Astrocyte of the spinal cord (primary cell): ENCODE data around the gene APLP1.

Source experiments
- DNase-seq: peaks from one replicate; pipeline ENCODE4 v3.0.0; 2011; ENCODE audit warnings: low read depth, low spot score
- H3K4me3 ChIP-seq: 2 replicates; pipeline ENCODE4 v1.5.1; 2011; ENCODE audit warnings: low read depth, mild to moderate bottlenecking, low read length, moderate library complexity
- in situ Hi-C: cut with HindIII; loops from 2 replicates; pipeline ENCODE4 v1.10.0; 2017; ENCODE audit warnings: low sequenced_read_pairs
- TF ChIP-seq, protein P1 (sequence below): IDR thresholded peaks from 2 replicates; pipeline ENCODE4 v1.5.1; 2012; ENCODE audit warnings: low read depth, mild to moderate bottlenecking, low read length, inconsistent platforms

APLP1 gene

DNA sequence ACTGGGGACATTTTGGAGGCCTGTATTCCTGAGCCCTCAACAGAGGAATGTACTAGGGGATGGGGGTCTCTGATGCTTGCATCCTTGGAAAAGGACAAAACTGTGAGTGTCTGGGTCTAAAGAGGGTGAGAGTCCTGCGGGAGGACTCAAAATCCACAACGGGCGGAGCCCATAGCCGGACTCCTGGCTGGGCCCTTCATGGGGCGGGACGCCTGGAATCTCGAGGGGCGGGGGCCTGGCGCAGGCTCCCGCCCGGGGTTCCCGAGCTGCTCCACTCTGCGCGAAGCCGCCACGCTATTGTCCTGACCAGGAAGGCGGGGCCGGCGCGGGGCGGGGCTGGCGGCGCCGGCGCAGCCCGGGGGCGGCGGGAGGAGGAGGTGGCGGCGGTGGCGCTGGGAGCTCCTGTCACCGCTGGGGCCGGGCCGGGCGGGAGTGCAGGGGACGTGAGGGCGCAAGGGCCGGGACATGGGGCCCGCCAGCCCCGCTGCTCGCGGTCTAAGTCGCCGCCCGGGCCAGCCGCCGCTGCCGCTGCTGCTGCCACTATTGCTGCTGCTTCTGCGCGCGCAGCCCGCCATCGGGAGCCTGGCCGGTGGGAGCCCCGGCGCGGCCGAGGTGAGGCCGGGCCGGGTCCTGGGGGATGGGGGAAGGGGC is at the start of gene APLP1:
TSS of gene APLP1 (plus strand) at position 403 of the 651 bp plus-strand sequence. CDS start at position 466, 63 bp downstream.
- TF ChIP-seq, protein P1, sequence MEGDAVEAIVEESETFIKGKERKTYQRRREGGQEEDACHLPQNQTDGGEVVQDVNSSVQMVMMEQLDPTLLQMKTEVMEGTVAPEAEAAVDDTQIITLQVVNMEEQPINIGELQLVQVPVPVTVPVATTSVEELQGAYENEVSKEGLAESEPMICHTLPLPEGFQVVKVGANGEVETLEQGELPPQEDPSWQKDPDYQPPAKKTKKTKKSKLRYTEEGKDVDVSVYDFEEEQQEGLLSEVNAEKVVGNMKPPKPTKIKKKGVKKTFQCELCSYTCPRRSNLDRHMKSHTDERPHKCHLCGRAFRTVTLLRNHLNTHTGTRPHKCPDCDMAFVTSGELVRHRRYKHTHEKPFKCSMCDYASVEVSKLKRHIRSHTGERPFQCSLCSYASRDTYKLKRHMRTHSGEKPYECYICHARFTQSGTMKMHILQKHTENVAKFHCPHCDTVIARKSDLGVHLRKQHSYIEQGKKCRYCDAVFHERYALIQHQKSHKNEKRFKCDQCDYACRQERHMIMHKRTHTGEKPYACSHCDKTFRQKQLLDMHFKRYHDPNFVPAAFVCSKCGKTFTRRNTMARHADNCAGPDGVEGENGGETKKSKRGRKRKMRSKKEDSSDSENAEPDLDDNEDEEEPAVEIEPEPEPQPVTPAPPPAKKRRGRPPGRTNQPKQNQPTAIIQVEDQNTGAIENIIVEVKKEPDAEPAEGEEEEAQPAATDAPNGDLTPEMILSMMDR, result no peak
- peak within 1 kb of the TSS; percentile 17 for H3K4me3 ChIP-seq
- in situ Hi-C loops, result no loop called here
- DNase-seq, result no peak

GRCh38 chr19:35822579-35822978 is 45.8 kb upstream of the APLP1 start:
- TF ChIP-seq, protein P1, result no peak
- H3K4me3 ChIP-seq, result no peak overlapping the region
- no peak for DNase-seq
- in situ Hi-C loops, result no loop called here

- TF ChIP-seq, protein P1, result no peak
- in situ Hi-C loops, result no loop called here
- no peak for DNase-seq
- no peak overlapping the region for H3K4me3 ChIP-seq
Measured at GRCh38 chr19:35824150-35824549, 44.2 kb upstream of the APLP1 start.

DNA sequence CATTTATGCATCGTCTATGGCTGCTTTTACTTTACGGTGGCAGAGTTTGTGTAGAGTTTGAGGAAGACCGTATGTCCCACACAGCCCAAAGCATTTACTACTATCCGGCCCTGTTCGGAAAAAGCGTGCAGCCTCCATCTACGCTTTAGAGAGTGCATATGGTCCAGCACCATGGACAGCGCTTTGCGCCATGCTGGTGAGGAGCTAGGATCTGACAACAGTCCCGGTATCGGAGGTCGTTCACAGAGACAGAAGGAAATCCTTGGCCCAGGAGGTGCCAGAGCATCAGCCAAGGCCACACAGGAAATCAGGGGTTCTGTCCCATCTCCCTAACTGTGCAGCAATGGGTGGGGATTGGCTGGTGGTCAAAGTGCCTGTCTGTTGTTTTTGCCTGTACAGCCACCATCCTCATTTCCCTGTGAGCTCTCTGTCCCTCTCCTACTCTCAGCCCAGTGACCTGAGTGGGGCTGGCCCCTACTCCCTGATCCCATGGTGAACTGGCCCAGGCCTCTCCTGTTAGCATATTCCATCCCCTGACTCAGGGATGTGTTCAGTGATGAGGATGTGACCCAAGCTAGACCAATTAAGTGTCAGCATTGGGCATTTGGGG is 39.6 kb upstream of the APLP1 start:
- in situ Hi-C loops, result no loop called here
- TF ChIP-seq, protein P1, result no peak
- H3K4me3 ChIP-seq, result no peak overlapping the region

DNA sequence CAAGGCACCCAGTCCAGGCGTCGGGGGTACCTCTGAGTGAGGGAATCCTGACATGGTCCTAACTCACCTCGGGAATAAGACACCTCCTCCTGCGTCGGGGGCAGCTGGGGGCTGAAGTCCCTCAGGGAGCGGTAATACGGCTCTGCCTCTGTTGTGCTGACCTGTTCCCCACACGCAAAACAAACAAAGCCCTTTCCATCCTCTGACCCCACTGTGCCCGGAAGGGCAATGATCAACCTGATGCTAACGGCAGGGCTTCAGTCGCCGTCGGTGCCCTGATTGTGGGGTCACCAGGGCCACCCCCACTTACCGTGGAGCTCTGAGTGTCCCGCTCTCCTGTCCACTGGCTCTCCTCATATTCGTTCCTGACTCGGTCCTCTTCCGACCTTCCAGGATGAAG is 37.4 kb upstream of the APLP1 start:
- TF ChIP-seq, protein P1, result no peak
- in situ Hi-C loops, result no loop called here
- no peak for DNase-seq
- no peak overlapping the region for H3K4me3 ChIP-seq

More for the DNA sequence above, 39.6 kb upstream of the APLP1 start:
- DNase-seq, result peak; percentile 59

DNA sequence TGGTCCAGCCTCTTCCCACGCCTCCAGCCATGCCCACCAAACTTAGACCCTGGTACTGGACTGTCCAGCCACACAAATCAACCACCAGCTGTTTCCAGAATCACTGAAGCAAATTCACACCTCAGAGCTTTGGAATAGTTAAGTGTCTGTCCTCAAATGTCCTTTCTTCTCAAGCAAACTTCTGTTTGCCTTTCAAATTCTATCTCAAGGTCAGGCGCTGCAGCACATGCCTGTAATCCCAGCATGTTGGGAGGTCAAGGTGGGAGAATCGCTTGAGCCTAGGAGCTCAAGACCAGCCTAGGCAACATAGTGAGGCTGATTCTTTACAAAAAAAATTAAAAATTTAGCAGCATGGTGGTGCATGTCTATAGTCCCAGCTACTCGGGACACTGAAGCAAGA is 36.3 kb upstream of the APLP1 start:
- TF ChIP-seq, protein P1, result no peak
- DNase-seq, result no peak
- no peak overlapping the region for H3K4me3 ChIP-seq
- in situ Hi-C loops, result no loop called here
